ENCODE measurements around the gene UBB. TPM values are rescaled to one million over a fixed set of nuclear protein-coding genes. Genes with fewer than 3 reads are reported as not detected.

The UBB gene
- total and polyA plus RNA-seq, 2 experiments from 2014 or later, result 871 to 1,692 TPM

- TF ChIP-seq, protein P1, sequence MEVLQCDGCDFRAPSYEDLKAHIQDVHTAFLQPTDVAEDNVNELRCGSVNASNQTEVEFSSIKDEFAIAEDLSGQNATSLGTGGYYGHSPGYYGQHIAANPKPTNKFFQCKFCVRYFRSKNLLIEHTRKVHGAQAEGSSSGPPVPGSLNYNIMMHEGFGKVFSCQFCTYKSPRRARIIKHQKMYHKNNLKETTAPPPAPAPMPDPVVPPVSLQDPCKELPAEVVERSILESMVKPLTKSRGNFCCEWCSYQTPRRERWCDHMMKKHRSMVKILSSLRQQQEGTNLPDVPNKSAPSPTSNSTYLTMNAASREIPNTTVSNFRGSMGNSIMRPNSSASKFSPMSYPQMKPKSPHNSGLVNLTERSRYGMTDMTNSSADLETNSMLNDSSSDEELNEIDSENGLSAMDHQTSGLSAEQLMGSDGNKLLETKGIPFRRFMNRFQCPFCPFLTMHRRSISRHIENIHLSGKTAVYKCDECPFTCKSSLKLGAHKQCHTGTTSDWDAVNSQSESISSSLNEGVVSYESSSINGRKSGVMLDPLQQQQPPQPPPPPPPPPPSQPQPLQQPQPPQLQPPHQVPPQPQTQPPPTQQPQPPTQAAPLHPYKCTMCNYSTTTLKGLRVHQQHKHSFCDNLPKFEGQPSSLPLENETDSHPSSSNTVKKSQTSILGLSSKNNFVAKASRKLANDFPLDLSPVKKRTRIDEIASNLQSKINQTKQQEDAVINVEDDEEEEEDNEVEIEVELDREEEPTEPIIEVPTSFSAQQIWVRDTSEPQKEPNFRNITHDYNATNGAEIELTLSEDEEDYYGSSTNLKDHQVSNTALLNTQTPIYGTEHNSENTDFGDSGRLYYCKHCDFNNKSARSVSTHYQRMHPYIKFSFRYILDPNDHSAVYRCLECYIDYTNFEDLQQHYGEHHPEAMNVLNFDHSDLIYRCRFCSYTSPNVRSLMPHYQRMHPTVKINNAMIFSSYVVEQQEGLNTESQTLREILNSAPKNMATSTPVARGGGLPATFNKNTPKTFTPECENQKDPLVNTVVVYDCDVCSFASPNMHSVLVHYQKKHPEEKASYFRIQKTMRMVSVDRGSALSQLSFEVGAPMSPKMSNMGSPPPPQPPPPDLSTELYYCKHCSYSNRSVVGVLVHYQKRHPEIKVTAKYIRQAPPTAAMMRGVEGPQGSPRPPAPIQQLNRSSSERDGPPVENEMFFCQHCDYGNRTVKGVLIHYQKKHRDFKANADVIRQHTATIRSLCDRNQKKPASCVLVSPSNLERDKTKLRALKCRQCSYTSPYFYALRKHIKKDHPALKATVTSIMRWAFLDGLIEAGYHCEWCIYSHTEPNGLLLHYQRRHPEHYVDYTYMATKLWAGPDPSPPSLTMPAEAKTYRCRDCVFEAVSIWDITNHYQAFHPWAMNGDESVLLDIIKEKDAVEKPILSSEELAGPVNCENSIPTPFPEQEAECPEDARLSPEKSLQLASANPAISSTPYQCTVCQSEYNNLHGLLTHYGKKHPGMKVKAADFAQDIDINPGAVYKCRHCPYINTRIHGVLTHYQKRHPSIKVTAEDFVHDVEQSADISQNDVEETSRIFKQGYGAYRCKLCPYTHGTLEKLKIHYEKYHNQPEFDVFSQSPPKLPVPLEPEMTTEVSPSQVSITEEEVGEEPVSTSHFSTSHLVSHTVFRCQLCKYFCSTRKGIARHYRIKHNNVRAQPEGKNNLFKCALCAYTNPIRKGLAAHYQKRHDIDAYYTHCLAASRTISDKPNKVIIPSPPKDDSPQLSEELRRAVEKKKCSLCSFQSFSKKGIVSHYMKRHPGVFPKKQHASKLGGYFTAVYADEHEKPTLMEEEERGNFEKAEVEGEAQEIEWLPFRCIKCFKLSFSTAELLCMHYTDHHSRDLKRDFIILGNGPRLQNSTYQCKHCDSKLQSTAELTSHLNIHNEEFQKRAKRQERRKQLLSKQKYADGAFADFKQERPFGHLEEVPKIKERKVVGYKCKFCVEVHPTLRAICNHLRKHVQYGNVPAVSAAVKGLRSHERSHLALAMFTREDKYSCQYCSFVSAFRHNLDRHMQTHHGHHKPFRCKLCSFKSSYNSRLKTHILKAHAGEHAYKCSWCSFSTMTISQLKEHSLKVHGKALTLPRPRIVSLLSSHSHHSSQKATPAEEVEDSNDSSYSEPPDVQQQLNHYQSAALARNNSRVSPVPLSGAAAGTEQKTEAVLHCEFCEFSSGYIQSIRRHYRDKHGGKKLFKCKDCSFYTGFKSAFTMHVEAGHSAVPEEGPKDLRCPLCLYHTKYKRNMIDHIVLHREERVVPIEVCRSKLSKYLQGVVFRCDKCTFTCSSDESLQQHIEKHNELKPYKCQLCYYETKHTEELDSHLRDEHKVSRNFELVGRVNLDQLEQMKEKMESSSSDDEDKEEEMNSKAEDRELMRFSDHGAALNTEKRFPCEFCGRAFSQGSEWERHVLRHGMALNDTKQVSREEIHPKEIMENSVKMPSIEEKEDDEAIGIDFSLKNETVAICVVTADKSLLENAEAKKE (CRISPR knock-in tag; IDR thresholded peaks at IDR 0.05), result no peak
- TF ChIP-seq STAT1 (IDR thresholded peaks at IDR 0.05; ENCODE audit: unreplicated experiment) (no peak), ETS1 (IDR thresholded peaks at IDR 0.05) (no peak), JUNB (IDR thresholded peaks at IDR 0.05; ENCODE audit: unreplicated experiment) (no peak), ZNF114 (CRISPR knock-in tag; IDR thresholded peaks at IDR 0.05) (no peak), EZH2 (IDR thresholded peaks at IDR 0.05; ENCODE audit: low read depth, unreplicated experiment) (no peak), CTCF (conservative IDR thresholded peaks at IDR 0.05; ENCODE audit: low read depth in 2 of 2) (no peak), POLR2AphosphoS5 (IDR thresholded peaks at IDR 0.05; ENCODE audit: low read depth) (no peak)
These were observed 32.3 kb upstream of the UBB start (continued) for GRCh38 chr17:16348586-16348985.

Measured in GM23338 (cell line).